Tongue (tissue), 2 donors: ENCODE results near the gene PRM2. TPM values are rescaled to one million over a fixed set of nuclear protein-coding genes. Genes with fewer than 3 reads are reported as not detected.

Source experiments
- DNase-seq: peaks from one replicate; pipeline ENCODE4 v3.0.0-alpha.2; 2015
- total RNA-seq: library from RNA; depleted of rRNA; stranded (reverse); fragments of >200 nt; gene quantifications from one replicate; pipeline ENCODE4 v1.2.3, GENCODE V29; 2014

PRM2 gene
- total RNA-seq, 1 donor from 2014 or later = not detected

GRCh38 chr16:11260596-11260966, 15.7 kb downstream of the PRM2 start:
- DNase-seq = peak; percentile 13

- no peak for DNase-seq
These were observed 16.4 kb downstream of the PRM2 start for GRCh38 chr16:11259655-11260595.

- peak; percentile 53 for DNase-seq
These were observed 17.5 kb downstream of the PRM2 start for GRCh38 chr16:11258553-11259492.

- peak; percentile 90 for DNase-seq
These were observed 18.9 kb downstream of the PRM2 start for GRCh38 chr16:11257131-11257938.

GRCh38 chr16:11256661-11257130, 19.6 kb downstream of the PRM2 start:
- peak; percentile 61 for DNase-seq

GRCh38 chr16:11255737-11256660, 20.3 kb downstream of the PRM2 start, which contains the start of gene SOCS1:
SOCS1 (minus strand) TSS chr16:11256204; CDS start chr16:11255478, 726 bp downstream.
- DNase-seq = peak; percentile 95

GRCh38 chr16:11254913-11255736, 21.2 kb downstream of the PRM2 start:
- DNase-seq = peak; percentile 68

GRCh38 chr16:11253995-11254912, 22.0 kb downstream of the PRM2 start:
- DNase-seq = no peak

GRCh38 chr16:11253009-11253994, 23.0 kb downstream of the PRM2 start:
- no peak for DNase-seq

- no peak for DNase-seq
These were observed 23.8 kb downstream of the PRM2 start for GRCh38 chr16:11252482-11252931.

GRCh38 chr16:11251525-11252481, 24.5 kb downstream of the PRM2 start:
- DNase-seq = no peak

- DNase-seq = no peak
These were observed 25.3 kb downstream of the PRM2 start for GRCh38 chr16:11250786-11251524.

GRCh38 chr16:11250091-11250785, 26.0 kb downstream of the PRM2 start:
- no peak for DNase-seq
